ENCODE measurements around the gene DAAM2.

The DAAM2 gene

GRCh38 chr6:39848171-39848570 lies 56.0 kb downstream of the DAAM2 start:
- DNase-seq (ENCODE audit: low read depth) = no peak

GRCh38 chr6:39849228-39849627 lies 57.1 kb downstream of the DAAM2 start:
- DNase-seq (ENCODE audit: low read depth) = no peak

- DNase-seq (ENCODE audit: low read depth) = no peak
These were observed 57.6 kb downstream of the DAAM2 start for GRCh38 chr6:39849764-39850163.

GRCh38 chr6:39850736-39851297 lies 58.6 kb downstream of the DAAM2 start:
- no peak for DNase-seq (ENCODE audit: low read depth)

DNA sequence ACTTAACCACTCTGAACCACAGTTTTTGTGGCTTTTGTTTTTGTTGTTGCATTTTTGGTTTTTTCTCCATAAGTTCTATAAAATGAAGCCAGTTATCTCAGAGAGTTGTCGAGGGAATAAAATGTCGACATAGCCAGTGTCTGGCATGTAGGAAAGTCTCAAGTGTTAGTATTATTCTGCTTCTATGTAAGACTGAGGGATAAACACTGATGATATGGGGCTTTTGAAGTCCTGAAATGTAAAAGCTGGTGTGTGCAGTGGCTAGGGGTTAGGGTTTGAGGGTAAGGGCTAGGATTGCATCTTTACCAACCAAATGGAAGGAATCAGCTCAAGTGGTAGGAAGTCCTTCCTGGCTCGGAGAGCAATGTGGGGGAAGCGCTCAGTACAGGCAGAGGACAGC lies 59.2 kb downstream of the DAAM2 start:
- no peak for DNase-seq (ENCODE audit: low read depth)

DNA sequence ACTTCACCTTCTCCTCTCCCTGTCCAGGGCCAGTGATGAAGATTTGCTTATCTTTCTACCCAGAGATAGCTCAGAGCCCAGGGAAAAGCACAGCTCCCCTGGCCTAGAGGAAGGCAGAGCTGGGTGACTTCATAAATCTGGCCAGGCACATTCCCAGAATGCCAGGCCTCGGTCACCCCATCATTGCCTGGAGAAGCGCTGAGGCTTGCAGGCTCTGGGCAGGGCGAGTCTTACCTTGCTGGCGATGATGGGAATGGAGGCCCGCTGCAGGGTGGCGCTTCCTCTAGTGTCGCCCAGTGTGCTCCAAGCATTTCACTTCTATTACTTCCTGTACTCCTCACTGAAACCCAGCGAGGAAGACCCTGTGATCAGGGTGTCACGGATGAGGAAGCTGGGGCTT lies 60.1 kb downstream of the DAAM2 start:
- no peak for DNase-seq (ENCODE audit: low read depth)

DNA sequence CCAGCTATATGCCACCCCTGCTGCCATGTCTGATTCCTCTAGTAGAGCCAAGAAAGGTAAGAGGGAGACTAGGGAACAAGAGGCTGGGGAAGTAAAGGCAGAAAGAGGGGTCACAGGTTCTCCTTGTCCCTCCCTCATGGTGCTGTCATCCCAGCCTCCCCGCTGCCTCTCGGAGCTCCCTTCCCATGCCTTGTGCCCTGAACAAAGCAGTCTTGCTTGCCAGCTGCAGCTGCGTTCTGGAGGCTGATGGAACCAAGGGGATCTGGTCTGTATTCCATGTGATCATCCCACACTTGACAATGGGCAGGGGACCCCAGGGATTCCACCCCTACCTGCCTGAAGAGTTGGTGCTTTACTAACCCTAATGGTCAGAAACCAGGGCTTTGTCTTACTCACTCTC lies 61.4 kb downstream of the DAAM2 start:
- no peak for DNase-seq (ENCODE audit: low read depth)

- DNase-seq (ENCODE audit: low read depth) = no peak
These were observed 63.3 kb downstream of the DAAM2 start for GRCh38 chr6:39855356-39855995.

- no peak for DNase-seq (ENCODE audit: low read depth)
These were observed 66.8 kb downstream of the DAAM2 start for GRCh38 chr6:39859025-39859424.

GRCh38 chr6:39861663-39862062 lies 69.5 kb downstream of the DAAM2 start:
- DNase-seq (ENCODE audit: low read depth) = no peak

- DNase-seq (ENCODE audit: low read depth) = peak; percentile 17
These were observed 73.1 kb downstream of the DAAM2 start for GRCh38 chr6:39865011-39865888.

- DNase-seq (ENCODE audit: low read depth) = no peak
These were observed 75.4 kb downstream of the DAAM2 start for GRCh38 chr6:39867592-39867991.

- no peak for DNase-seq (ENCODE audit: low read depth)
These were observed 78.8 kb downstream of the DAAM2 start for GRCh38 chr6:39870950-39871349.

DNA sequence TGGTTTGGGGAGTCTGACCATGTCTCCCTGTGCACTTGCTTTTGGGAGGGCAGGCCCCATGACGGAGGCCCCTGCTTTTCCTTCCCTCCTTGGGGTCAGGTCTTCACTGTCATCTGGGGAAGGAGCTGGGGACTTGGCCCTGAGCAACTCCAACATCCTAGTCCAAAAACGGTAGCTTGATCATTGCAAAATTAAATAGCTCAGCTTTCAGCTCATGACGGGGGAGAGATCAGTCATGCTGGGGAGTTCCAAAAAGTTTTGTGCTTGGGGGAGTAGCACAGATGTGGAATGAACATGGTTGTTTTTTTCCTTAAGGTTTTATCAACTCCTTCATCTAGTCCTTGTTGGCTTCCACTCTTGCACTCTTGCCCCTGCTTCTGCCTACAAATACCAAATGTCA lies 81.3 kb downstream of the DAAM2 start:
- no peak for DNase-seq (ENCODE audit: low read depth)

- DNase-seq (ENCODE audit: low read depth) = no peak
These were observed 83.9 kb downstream of the DAAM2 start for GRCh38 chr6:39876111-39876510.

GRCh38 chr6:39876826-39877225 lies 84.7 kb downstream of the DAAM2 start:
- DNase-seq (ENCODE audit: low read depth) = no peak

DNA sequence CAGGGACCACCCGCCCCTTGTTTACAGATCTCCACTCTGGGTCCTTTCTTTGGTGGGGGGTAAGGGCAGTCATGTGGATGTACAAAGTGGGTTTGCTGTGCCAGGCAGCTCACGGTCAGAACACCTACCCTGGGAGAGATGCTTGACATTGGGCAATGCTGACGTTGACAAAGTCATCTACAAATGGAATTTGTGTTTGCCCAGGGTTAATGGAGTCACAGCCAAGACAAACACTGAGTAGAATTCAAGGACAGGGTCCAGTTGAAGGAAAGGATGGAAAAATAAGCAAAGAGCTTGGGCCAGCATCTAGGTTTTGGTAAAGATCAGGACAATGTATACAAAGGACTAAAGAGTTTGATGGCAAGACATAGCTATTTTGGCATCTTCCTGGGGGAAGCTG lies 87.4 kb downstream of the DAAM2 start:
- DNase-seq (ENCODE audit: low read depth) = no peak

GRCh38 chr6:39880594-39880993 lies 88.4 kb downstream of the DAAM2 start:
- DNase-seq (ENCODE audit: low read depth) = no peak

DNA sequence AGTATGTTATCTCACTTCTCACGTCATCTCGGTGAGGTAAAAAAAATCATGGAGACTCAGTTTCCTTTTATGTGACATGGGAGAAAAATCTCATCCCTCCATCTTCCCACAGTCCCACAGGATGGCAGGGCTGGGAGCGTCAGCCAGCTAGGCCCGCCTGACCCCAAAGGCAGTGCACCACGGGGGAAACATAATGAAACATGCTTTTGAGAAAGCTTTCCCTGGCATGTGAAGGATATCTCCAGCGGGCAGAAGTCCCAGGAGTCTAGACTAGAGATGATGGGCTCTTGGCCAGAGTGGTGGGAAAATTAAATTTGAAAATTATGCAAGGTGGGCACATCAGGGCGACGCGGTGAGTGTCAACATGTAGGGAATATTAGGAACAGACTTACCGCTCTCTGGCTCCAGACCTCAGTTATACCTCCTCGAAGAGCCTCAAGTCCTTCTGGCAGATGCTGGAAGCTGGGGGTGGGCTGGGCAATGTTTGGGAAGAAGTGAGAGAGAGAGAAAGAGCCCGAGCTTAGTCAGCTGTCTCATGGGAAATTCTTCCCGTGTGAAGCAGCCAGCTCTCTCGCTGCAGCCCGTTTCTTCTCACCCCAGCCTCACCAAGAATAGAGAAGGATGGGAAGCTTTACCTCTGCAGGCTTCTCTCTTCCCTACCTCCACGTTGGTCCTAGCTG lies 89.8 kb downstream of the DAAM2 start:
- no peak for DNase-seq (ENCODE audit: low read depth)

DNA sequence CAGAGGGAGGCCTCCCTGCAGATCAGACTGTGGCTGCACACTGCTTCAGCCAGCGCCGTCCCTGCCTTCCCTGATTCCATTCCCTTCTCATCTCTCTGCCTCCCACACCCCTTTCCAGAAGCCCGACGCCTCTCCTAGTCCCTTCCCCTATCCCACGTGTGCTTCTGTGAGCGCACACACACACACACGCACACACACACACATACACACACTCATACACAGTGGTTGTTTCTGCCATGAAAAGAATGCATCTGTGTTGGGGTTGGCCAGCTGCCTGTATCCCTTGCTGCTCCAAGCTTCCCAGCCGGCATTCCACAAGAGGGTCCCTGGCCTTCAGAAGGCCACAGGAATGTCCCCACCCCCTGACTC lies 90.3 kb downstream of the DAAM2 start:
- no peak for DNase-seq (ENCODE audit: low read depth)

DNA sequence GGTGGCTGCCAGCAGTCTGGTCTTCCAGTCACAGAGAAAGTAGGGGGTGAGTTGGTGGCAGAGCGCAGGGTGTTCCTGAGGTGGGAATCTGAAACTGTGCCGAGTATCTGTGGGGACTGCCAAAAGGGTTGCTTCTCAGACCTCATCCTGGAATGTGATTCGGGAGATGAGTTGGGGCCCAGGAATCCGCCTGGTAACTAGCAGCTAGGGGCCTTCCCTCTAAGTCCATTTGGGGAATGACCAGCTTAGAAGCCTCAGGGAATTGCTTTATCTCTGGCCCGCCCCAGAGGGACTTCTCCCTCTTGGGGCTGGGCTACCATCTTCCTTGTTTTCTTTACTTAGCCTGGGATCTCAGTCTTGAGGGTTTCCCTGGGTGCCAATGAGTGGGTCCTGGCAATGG lies 92.5 kb downstream of the DAAM2 start:
- no peak for DNase-seq (ENCODE audit: low read depth)

GRCh38 chr6:39885691-39886090 lies 93.5 kb downstream of the DAAM2 start:
- DNase-seq (ENCODE audit: low read depth) = no peak

DNA sequence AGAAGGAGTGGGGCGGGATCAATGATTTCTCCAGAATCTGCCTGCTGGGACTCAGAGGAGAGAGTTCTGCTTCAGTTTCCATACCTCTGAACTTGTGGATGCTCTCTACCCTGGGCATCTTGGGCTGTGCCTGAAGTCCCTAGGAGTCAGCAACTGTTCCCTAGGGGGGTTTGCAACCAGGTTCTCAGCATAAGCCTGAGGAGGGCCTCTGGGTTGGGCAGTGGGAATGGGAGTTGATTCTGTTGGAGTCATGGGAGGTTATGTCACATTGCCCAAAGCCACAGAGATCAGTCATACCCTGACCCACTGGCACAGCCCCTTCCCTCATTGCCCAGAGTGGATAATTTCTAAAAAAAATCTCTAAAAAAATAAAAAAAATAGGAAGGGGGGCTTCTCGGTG lies 94.7 kb downstream of the DAAM2 start:
- DNase-seq (ENCODE audit: low read depth) = no peak
